SK-N-SH (cell line): ENCODE measurements around the gene KBTBD3. TPM values are rescaled to one million over a fixed set of nuclear protein-coding genes. Genes with fewer than 3 reads are reported as not detected.

Experiments
- CTCF ChIA-PET: fragments of 300-600, 350-600 bp; formaldehyde crosslinking; extraction: SDS; loops from one replicate; lab custom pipeline; 2021; lab: Yijun Ruan, JAX
- POLR2A ChIA-PET: fragments of 350-600 bp; sonication (Branson Sonifier 250); formaldehyde crosslinking; extraction: SDS; loops from one replicate; lab custom pipeline; 2020; ENCODE audit warnings: antibody characterized with exemption, inconsistent platforms; lab: Yijun Ruan, JAX
- DNase-seq: peaks from one replicate; pipeline ENCODE4 v3.0.0; 2012
- H2AFZ ChIP-seq: fragments of 200-600 bp; sonication (generic); 2 replicates; pipeline ENCODE4 v1.8.1; 2016; ENCODE audit warnings: antibody characterized with exemption, mild to moderate bottlenecking, low read depth
- H3F3A ChIP-seq: fragments of 200-600 bp; sonication (generic); replicated peaks from 2 replicates; pipeline ENCODE3; 2016; ENCODE audit warnings: antibody characterized with exemption, mild to moderate bottlenecking; ENCODE audit not compliant: insufficient read depth
- H3K27ac ChIP-seq, 2 experiments: fragments of 200-500 bp in 1 of 2; fragments of 200-600 bp in 1 of 2; sonication (Bioruptor generic) in 1 of 2; sonication (generic), shearing (Covaris generic) in 1 of 2; 2 replicates each; pipeline versions ENCODE4 v1.5.1 to v1.6.1; 2014 to 2016; ENCODE audit warnings: low read depth in 2 of 2, inconsistent platforms in 1 of 2, low read length in 1 of 2, mild to moderate bottlenecking in 1 of 2, mixed read lengths in 1 of 2
- H3K27me3 ChIP-seq: fragments of 200-600 bp; sonication (generic), shearing (Covaris generic); 2 replicates; pipeline ENCODE4 v1.6.1; 2016; ENCODE audit warnings: mixed run types; ENCODE audit not compliant: insufficient read depth
- H3K36me3 ChIP-seq, 2 experiments: fragments of 200-500 bp in 1 of 2; fragments of 200-600 bp in 1 of 2; sonication (Bioruptor generic) in 1 of 2; sonication (generic) in 1 of 2; replicated peaks in 1 of 2; 2 replicates each; pipeline versions ENCODE3 to v1.5.1; 2014 to 2016; ENCODE audit warnings: low read length in 1 of 2, mild to moderate bottlenecking in 1 of 2; ENCODE audit not compliant: insufficient read depth in 2 of 2, control insufficient read depth in 1 of 2
- H3K4me1 ChIP-seq, 2 experiments: fragments of 200-500 bp in 1 of 2; fragments of 200-600 bp in 1 of 2; sonication (Bioruptor generic) in 1 of 2; sonication (generic), shearing (Covaris generic) in 1 of 2; 2 replicates each; pipeline versions ENCODE4 v1.5.1 to v1.6.1; 2014 to 2016; ENCODE audit warnings: low read depth in 1 of 2, low read length in 1 of 2, mixed run types in 1 of 2; ENCODE audit not compliant: insufficient read depth in 2 of 2, control insufficient read depth in 1 of 2
- H3K4me2 ChIP-seq: fragments of 200-600 bp; sonication (generic), shearing (Covaris generic); 2 replicates; pipeline ENCODE4 v1.6.1; 2017; ENCODE audit warnings: mixed run types
- H3K4me3 ChIP-seq, 2 experiments: fragments of 200-500 bp in 1 of 2; fragments of 200-600 bp in 1 of 2; sonication (Bioruptor generic) in 1 of 2; sonication (generic), shearing (Covaris generic) in 1 of 2; 2 replicates each; pipeline versions ENCODE4 v1.5.1 to v1.8.1; 2014 to 2016; ENCODE audit warnings: low read depth in 2 of 2, inconsistent platforms in 1 of 2, low read length in 1 of 2, mild to moderate bottlenecking in 1 of 2, mixed read lengths in 1 of 2, moderate library complexity in 1 of 2
- H3K79me2 ChIP-seq: fragments of 200-600 bp; sonication (generic); 2 replicates; pipeline ENCODE4 v1.8.1; 2017; ENCODE audit warnings: mild to moderate bottlenecking; ENCODE audit not compliant: insufficient read depth
- H3K9ac ChIP-seq: fragments of 200-600 bp; sonication (generic); 2 replicates; pipeline ENCODE4 v1.6.1; 2017; ENCODE audit warnings: mixed run types
- H3K9me2 ChIP-seq: fragments of 200-600 bp; sonication (generic); 2 replicates; pipeline ENCODE4 v1.6.1; 2017; ENCODE audit warnings: mixed run types
- H3K9me3 ChIP-seq: fragments of 200-600 bp; sonication (generic); 2 replicates; pipeline ENCODE4 v1.6.1; 2017; ENCODE audit warnings: mixed run types, mild to moderate bottlenecking, moderate library complexity
- H4K20me1 ChIP-seq: fragments of 200-600 bp; sonication (generic); 2 replicates; pipeline ENCODE4 v1.6.1; 2017; ENCODE audit warnings: mild to moderate bottlenecking, mixed run types; ENCODE audit not compliant: insufficient read depth
- EP300 ChIP-seq, 2 experiments: IDR thresholded peaks; 2 replicates each; pipeline versions ENCODE4 v1.4.0 to v1.6.1; 2012; ENCODE audit warnings: borderline replicate concordance in 1 of 2, low read depth in 1 of 2, low read length in 1 of 2
- FOXJ3 ChIP-seq: sonication (generic); formaldehyde crosslinking; IDR thresholded peaks from 2 replicates; pipeline ENCODE4 v1.5.1; 2020; ENCODE audit warnings: mild to moderate bottlenecking, missing genetic modification reagents
- MXI1 ChIP-seq: IDR thresholded peaks from 2 replicates; pipeline ENCODE4 v1.6.1; 2012; ENCODE audit warnings: mild to moderate bottlenecking, low read depth, low read length, improper control_type of control experiment
- NRF1 ChIP-seq: IDR thresholded peaks from 2 replicates; pipeline ENCODE4 v1.6.1; 2012; ENCODE audit warnings: low read depth, mild to moderate bottlenecking, low read length
- RCOR1 ChIP-seq: fragments of 150-350 bp; IDR thresholded peaks from 2 replicates; pipeline ENCODE4 v1.6.1; 2017; ENCODE audit warnings: antibody characterized with exemption, low read length
- RFX5 ChIP-seq: IDR thresholded peaks from 2 replicates; pipeline ENCODE4 v1.6.1; 2012; ENCODE audit warnings: mild to moderate bottlenecking, improper control_type of control experiment, low read length
- SMC3 ChIP-seq: IDR thresholded peaks from 2 replicates; pipeline ENCODE4 v1.6.1; 2012; ENCODE audit warnings: low read depth, low read length, improper control_type of control experiment
- USF1 ChIP-seq: IDR thresholded peaks from 2 replicates; pipeline ENCODE4 v1.4.0; 2012; ENCODE audit warnings: low read depth, borderline replicate concordance
- WGBS: methylation state at CpG from one replicate; pipeline ENCODE4 v1.1.6; 2017; ENCODE audit warnings: low lambda C conversion rate; 5-methylcytosine and 5-hydroxymethylcytosine counted together
- polyA plus RNA-seq, 3 experiments: library from polyadenylated mRNA; depleted of rRNA; stranded (reverse); fragments of >200 nt; gene quantifications; 2 replicates each; pipeline ENCODE4 v1.2.3, GENCODE V29; 2012
- TF ChIP-seq, protein P1 (sequence below): fragments of 150-350 bp; IDR thresholded peaks from 2 replicates; pipeline ENCODE4 v1.6.1; 2017; ENCODE audit warnings: antibody characterized with exemption, low read length, low read depth, borderline replicate concordance
- TF ChIP-seq, protein P2 (sequence below): fragments of 200-600 bp; sonication (generic); IDR thresholded peaks from 2 replicates; pipeline ENCODE4 v1.6.1; 2017; ENCODE audit warnings: antibody characterized with exemption, mild to moderate bottlenecking, moderate library complexity
- TF ChIP-seq, protein P3 (sequence below): fragments of 150-350 bp; IDR thresholded peaks from 2 replicates; pipeline ENCODE4 v1.6.1; 2016; ENCODE audit warnings: mild to moderate bottlenecking, low read depth, low read length

Gene KBTBD3
- polyA plus RNA-seq, 1 of the 3 experiments (the other 2 are of a cell fraction): 1.9 TPM

DNA sequence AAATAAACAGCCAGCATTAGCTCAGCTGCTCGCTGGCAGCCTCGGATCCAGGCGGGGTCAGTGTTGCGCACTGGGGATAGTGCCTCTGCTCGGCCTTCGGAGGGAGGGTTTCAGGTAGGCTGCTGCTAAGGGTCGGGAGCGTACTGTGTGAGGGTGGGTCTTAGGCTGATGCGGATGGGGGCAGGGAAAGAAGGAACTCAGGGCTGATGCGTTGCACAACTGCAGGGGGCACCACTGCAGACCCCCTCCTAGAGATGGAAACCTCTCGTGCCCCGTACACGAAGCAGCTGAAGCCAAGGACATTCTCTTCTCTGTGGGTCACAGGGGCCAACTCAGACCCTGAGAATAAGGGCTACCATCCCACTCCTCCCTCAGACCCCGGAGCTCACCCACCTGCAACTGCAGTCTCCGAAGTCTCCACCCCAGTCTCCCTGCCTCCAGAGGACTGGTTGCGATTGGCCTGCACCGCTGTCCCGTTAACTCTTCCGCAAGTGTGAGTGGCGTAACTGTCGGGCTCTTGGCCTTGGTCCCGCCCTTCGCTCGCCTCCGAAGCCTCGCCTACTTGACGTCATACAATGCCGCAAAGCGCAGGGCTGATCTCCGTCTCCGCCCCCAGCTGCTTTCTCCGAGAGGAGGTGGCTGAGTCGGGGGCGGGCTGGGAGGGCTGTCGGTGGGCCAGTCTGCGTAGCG is at the start of gene KBTBD3 (continued):
- TF ChIP-seq, protein P1, sequence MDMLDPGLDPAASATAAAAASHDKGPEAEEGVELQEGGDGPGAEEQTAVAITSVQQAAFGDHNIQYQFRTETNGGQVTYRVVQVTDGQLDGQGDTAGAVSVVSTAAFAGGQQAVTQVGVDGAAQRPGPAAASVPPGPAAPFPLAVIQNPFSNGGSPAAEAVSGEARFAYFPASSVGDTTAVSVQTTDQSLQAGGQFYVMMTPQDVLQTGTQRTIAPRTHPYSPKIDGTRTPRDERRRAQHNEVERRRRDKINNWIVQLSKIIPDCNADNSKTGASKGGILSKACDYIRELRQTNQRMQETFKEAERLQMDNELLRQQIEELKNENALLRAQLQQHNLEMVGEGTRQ: no peak
- TF ChIP-seq SMC3 (peak; percentile 20; the same call in 1 of the 2 replicates), RCOR1 (no peak), FOXJ3 (CRISPR knock-in tag) (no peak; the same call in none of the 2 replicates), NRF1 (no peak), MXI1 (peak; percentile 71), USF1 (no peak)
- TF ChIP-seq, protein P2, sequence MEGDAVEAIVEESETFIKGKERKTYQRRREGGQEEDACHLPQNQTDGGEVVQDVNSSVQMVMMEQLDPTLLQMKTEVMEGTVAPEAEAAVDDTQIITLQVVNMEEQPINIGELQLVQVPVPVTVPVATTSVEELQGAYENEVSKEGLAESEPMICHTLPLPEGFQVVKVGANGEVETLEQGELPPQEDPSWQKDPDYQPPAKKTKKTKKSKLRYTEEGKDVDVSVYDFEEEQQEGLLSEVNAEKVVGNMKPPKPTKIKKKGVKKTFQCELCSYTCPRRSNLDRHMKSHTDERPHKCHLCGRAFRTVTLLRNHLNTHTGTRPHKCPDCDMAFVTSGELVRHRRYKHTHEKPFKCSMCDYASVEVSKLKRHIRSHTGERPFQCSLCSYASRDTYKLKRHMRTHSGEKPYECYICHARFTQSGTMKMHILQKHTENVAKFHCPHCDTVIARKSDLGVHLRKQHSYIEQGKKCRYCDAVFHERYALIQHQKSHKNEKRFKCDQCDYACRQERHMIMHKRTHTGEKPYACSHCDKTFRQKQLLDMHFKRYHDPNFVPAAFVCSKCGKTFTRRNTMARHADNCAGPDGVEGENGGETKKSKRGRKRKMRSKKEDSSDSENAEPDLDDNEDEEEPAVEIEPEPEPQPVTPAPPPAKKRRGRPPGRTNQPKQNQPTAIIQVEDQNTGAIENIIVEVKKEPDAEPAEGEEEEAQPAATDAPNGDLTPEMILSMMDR: peak; percentile 65
- TF ChIP-seq, all 33 proteins: peak for 10

DNA sequence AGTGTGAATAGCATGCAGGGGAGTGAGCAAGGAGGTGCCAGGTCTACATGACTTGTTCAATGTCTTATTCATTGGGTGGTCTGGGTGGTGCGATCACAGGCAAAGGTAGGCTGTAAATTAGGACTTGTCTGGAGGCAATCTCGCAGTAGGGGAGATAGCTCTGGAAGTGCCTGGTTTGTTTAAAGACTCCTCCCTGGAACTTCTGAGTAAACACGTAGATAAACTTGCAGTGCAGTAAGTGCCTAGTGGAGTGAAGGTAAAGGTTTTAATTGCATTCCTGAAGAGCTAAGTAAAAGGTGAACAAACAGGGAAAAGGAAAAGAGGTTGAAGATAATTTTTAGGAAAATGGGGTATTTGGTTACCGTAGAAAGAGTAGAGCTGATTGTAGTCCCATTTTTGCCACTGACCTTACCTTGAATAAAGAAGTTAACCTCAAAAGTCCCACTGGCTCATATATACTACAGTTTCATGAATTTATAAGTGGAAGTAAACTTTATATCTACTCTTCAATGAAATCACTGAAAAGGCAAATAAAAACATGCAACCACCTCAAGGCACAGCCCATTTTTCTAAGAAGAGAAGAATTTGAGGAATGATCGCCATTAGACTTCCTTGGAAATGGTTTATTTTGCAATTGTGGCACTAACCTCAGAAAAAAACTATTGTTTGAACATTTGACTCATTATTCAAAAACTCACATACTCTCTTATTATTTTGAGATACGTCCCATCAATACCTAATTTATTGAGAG is 44.6 kb upstream of the KBTBD3 start:
- CTCF ChIA-PET: no interaction called here
- WGBS: 33% methylated on average over 6 of the region's 6 CpGs

More for the DNA sequence above, 44.6 kb upstream of the KBTBD3 start:
- no peaks in the 10 kb centered on the region for H3K9me3 ChIP-seq
- H3K4me2 ChIP-seq: no peak overlapping the region
- TF ChIP-seq USF1 (no peak), EP300 (IDR thresholded peaks at IDR 0.05; ENCODE audit: borderline replicate concordance in 1 of 2, low read depth in 1 of 2, low read length in 1 of 2) (no peak), RFX5 (no peak)
- TF ChIP-seq, protein P3, sequence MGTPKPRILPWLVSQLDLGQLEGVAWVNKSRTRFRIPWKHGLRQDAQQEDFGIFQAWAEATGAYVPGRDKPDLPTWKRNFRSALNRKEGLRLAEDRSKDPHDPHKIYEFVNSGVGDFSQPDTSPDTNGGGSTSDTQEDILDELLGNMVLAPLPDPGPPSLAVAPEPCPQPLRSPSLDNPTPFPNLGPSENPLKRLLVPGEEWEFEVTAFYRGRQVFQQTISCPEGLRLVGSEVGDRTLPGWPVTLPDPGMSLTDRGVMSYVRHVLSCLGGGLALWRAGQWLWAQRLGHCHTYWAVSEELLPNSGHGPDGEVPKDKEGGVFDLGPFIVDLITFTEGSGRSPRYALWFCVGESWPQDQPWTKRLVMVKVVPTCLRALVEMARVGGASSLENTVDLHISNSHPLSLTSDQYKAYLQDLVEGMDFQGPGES: no peak
- no peak for DNase-seq
- H3K4me3 ChIP-seq: no peak overlapping the region
- H3K79me2 ChIP-seq: no peaks in the 10 kb centered on the region
- H3K9me2 ChIP-seq: no peaks in the 10 kb centered on the region
- H3K9ac ChIP-seq: no peak overlapping the region
- H3K27me3 ChIP-seq: no peaks in the 10 kb centered on the region
- no peak overlapping the region for H3K27ac ChIP-seq
- no peaks in the 10 kb centered on the region for H3K36me3 ChIP-seq
- no peak overlapping the region for H2AFZ ChIP-seq
- H3K4me1 ChIP-seq: peaks cover 0 to 3% of the 10 kb centered on the region in 2 experiments; a peak in 2 of 4 replicates
- POLR2A ChIA-PET: no interaction called here
- no peaks in the 10 kb centered on the region for H3F3A ChIP-seq
- no peaks in the 10 kb centered on the region for H4K20me1 ChIP-seq
